Measurements from ENCODE around the gene SLC40A1.
A peak's percentile ranks its signal among the peaks of the same experiment; 100 is the strongest.

SLC40A1 gene

GRCh38 chr2:189561371-189562038 lies 19.1 kb downstream of the SLC40A1 start:
- Histone ChIP-seq H3K9ac (ENCODE audit: low read length) (peak overlapping the region; percentile 13), H3K4me3 (ENCODE audit: low read length) (no peak overlapping the region), H3K9me3 (ENCODE audit: control insufficient read depth, low read length) (no peaks in the 10 kb centered on the region), H3K36me3 (ENCODE audit: control insufficient read depth, insufficient read depth, low read length, severe bottlenecking) (peaks cover 39% of the 10 kb centered on the region), H3K4me1 (ENCODE audit: control insufficient read depth, insufficient read depth, low read length) (peaks cover 68% of the 10 kb centered on the region), H3K27me3 (replicated peaks; ENCODE audit: control insufficient read depth, insufficient read depth, low read length) (no peaks in the 10 kb centered on the region)
- DNase-seq (ENCODE audit: low read depth): no peak

GRCh38 chr2:189560273-189560586 lies 20.4 kb downstream of the SLC40A1 start:
- H3K4me3 ChIP-seq (ENCODE audit: low read length): peak overlapping the region; percentile 8
- no peaks in the 10 kb centered on the region for H3K9me3 ChIP-seq (ENCODE audit: control insufficient read depth, low read length)
- H3K4me1 ChIP-seq (ENCODE audit: control insufficient read depth, insufficient read depth, low read length): peaks cover 65% of the 10 kb centered on the region
- peak overlapping the region; percentile 6 for H3K9ac ChIP-seq (ENCODE audit: low read length)
- H3K27me3 ChIP-seq (replicated peaks; ENCODE audit: control insufficient read depth, insufficient read depth, low read length): no peaks in the 10 kb centered on the region
- peaks cover 30% of the 10 kb centered on the region for H3K36me3 ChIP-seq (ENCODE audit: control insufficient read depth, insufficient read depth, low read length, severe bottlenecking)
- no peak for DNase-seq (ENCODE audit: low read depth)

GRCh38 chr2:189559579-189560272 lies 20.9 kb downstream of the SLC40A1 start:
- peak; percentile 18 for DNase-seq (ENCODE audit: low read depth)
- peak overlapping the region; percentile 6 for H3K9ac ChIP-seq (ENCODE audit: low read length)
- peaks cover 64% of the 10 kb centered on the region for H3K4me1 ChIP-seq (ENCODE audit: control insufficient read depth, insufficient read depth, low read length)
- H3K36me3 ChIP-seq (ENCODE audit: control insufficient read depth, insufficient read depth, low read length, severe bottlenecking): peaks cover 25% of the 10 kb centered on the region
- H3K4me3 ChIP-seq (ENCODE audit: low read length): peak overlapping the region; percentile 8
- H3K9me3 ChIP-seq (ENCODE audit: control insufficient read depth, low read length): no peaks in the 10 kb centered on the region
- H3K27me3 ChIP-seq (replicated peaks; ENCODE audit: control insufficient read depth, insufficient read depth, low read length): no peaks in the 10 kb centered on the region

GRCh38 chr2:189558516-189559272 lies 21.9 kb downstream of the SLC40A1 start:
- peaks cover 64% of the 10 kb centered on the region for H3K4me1 ChIP-seq (ENCODE audit: control insufficient read depth, insufficient read depth, low read length)
- DNase-seq (ENCODE audit: low read depth): no peak
- H3K9me3 ChIP-seq (ENCODE audit: control insufficient read depth, low read length): no peaks in the 10 kb centered on the region
- H3K9ac ChIP-seq (ENCODE audit: low read length): peak overlapping the region; percentile 6
- no peaks in the 10 kb centered on the region for H3K27me3 ChIP-seq (replicated peaks; ENCODE audit: control insufficient read depth, insufficient read depth, low read length)
- H3K4me3 ChIP-seq (ENCODE audit: low read length): no peak overlapping the region
- peaks cover 18% of the 10 kb centered on the region for H3K36me3 ChIP-seq (ENCODE audit: control insufficient read depth, insufficient read depth, low read length, severe bottlenecking)

- no peaks in the 10 kb centered on the region for H3K9me3 ChIP-seq (ENCODE audit: control insufficient read depth, low read length)
- H3K4me1 ChIP-seq (ENCODE audit: control insufficient read depth, insufficient read depth, low read length): peaks cover 71% of the 10 kb centered on the region
- no peak for DNase-seq (ENCODE audit: low read depth)
- H3K9ac ChIP-seq (ENCODE audit: low read length): peak overlapping the region; percentile 7
- H3K27me3 ChIP-seq (replicated peaks; ENCODE audit: control insufficient read depth, insufficient read depth, low read length): no peaks in the 10 kb centered on the region
- H3K4me3 ChIP-seq (ENCODE audit: low read length): no peak overlapping the region
- H3K36me3 ChIP-seq (ENCODE audit: control insufficient read depth, insufficient read depth, low read length, severe bottlenecking): peaks cover 12% of the 10 kb centered on the region
Measured at GRCh38 chr2:189557373-189557772, 23.2 kb downstream of the SLC40A1 start.

GRCh38 chr2:189556526-189556925 lies 24.1 kb downstream of the SLC40A1 start:
- Histone ChIP-seq H3K4me1 (ENCODE audit: control insufficient read depth, insufficient read depth, low read length) (peaks cover 71% of the 10 kb centered on the region), H3K4me3 (ENCODE audit: low read length) (no peak overlapping the region), H3K36me3 (ENCODE audit: control insufficient read depth, insufficient read depth, low read length, severe bottlenecking) (peaks cover 10% of the 10 kb centered on the region), H3K27me3 (replicated peaks; ENCODE audit: control insufficient read depth, insufficient read depth, low read length) (no peaks in the 10 kb centered on the region), H3K9ac (ENCODE audit: low read length) (peak overlapping the region; percentile 7), H3K9me3 (ENCODE audit: control insufficient read depth, low read length) (no peaks in the 10 kb centered on the region)
- no peak for DNase-seq (ENCODE audit: low read depth)

GRCh38 chr2:189555232-189555631 lies 25.4 kb downstream of the SLC40A1 start:
- peaks cover 79% of the 10 kb centered on the region for H3K4me1 ChIP-seq (ENCODE audit: control insufficient read depth, insufficient read depth, low read length)
- H3K9ac ChIP-seq (ENCODE audit: low read length): no peak overlapping the region
- no peaks in the 10 kb centered on the region for H3K9me3 ChIP-seq (ENCODE audit: control insufficient read depth, low read length)
- peak; percentile 49 for DNase-seq (ENCODE audit: low read depth)
- H3K27me3 ChIP-seq (replicated peaks; ENCODE audit: control insufficient read depth, insufficient read depth, low read length): no peaks in the 10 kb centered on the region
- H3K36me3 ChIP-seq (ENCODE audit: control insufficient read depth, insufficient read depth, low read length, severe bottlenecking): no peaks in the 10 kb centered on the region
- H3K4me3 ChIP-seq (ENCODE audit: low read length): no peak overlapping the region

- Histone ChIP-seq H3K9me3 (ENCODE audit: control insufficient read depth, low read length) (no peaks in the 10 kb centered on the region), H3K9ac (ENCODE audit: low read length) (no peak overlapping the region), H3K4me1 (ENCODE audit: control insufficient read depth, insufficient read depth, low read length) (peaks cover 76% of the 10 kb centered on the region), H3K36me3 (ENCODE audit: control insufficient read depth, insufficient read depth, low read length, severe bottlenecking) (no peaks in the 10 kb centered on the region), H3K27me3 (replicated peaks; ENCODE audit: control insufficient read depth, insufficient read depth, low read length) (no peaks in the 10 kb centered on the region), H3K4me3 (ENCODE audit: low read length) (no peak overlapping the region)
- DNase-seq (ENCODE audit: low read depth): no peak
Measured at GRCh38 chr2:189553504-189554088, 27.0 kb downstream of the SLC40A1 start.

GRCh38 chr2:189552991-189553404 lies 27.6 kb downstream of the SLC40A1 start:
- DNase-seq (ENCODE audit: low read depth): no peak
- Histone ChIP-seq H3K9me3 (ENCODE audit: control insufficient read depth, low read length) (no peaks in the 10 kb centered on the region), H3K27me3 (replicated peaks; ENCODE audit: control insufficient read depth, insufficient read depth, low read length) (no peaks in the 10 kb centered on the region), H3K9ac (ENCODE audit: low read length) (peak overlapping the region; percentile 80), H3K4me3 (ENCODE audit: low read length) (no peak overlapping the region), H3K36me3 (ENCODE audit: control insufficient read depth, insufficient read depth, low read length, severe bottlenecking) (no peaks in the 10 kb centered on the region), H3K4me1 (ENCODE audit: control insufficient read depth, insufficient read depth, low read length) (peaks cover 72% of the 10 kb centered on the region)

GRCh38 chr2:189552334-189552990 lies 28.1 kb downstream of the SLC40A1 start:
- Histone ChIP-seq H3K4me1 (ENCODE audit: control insufficient read depth, insufficient read depth, low read length) (peaks cover 67% of the 10 kb centered on the region), H3K9ac (ENCODE audit: low read length) (peak overlapping the region; percentile 80), H3K4me3 (ENCODE audit: low read length) (peak overlapping the region; percentile 70), H3K27me3 (replicated peaks; ENCODE audit: control insufficient read depth, insufficient read depth, low read length) (no peaks in the 10 kb centered on the region), H3K36me3 (ENCODE audit: control insufficient read depth, insufficient read depth, low read length, severe bottlenecking) (no peaks in the 10 kb centered on the region), H3K9me3 (ENCODE audit: control insufficient read depth, low read length) (no peaks in the 10 kb centered on the region)
- no peak for DNase-seq (ENCODE audit: low read depth)

- H3K27me3 ChIP-seq (replicated peaks; ENCODE audit: control insufficient read depth, insufficient read depth, low read length): no peaks in the 10 kb centered on the region
- H3K9me3 ChIP-seq (ENCODE audit: control insufficient read depth, low read length): no peaks in the 10 kb centered on the region
- peak overlapping the region; percentile 80 for H3K9ac ChIP-seq (ENCODE audit: low read length)
- no peak for DNase-seq (ENCODE audit: low read depth)
- H3K4me1 ChIP-seq (ENCODE audit: control insufficient read depth, insufficient read depth, low read length): peaks cover 60% of the 10 kb centered on the region
- no peaks in the 10 kb centered on the region for H3K36me3 ChIP-seq (ENCODE audit: control insufficient read depth, insufficient read depth, low read length, severe bottlenecking)
- H3K4me3 ChIP-seq (ENCODE audit: low read length): peak overlapping the region; percentile 70
Measured at GRCh38 chr2:189551808-189552207, 28.8 kb downstream of the SLC40A1 start.
